ENCODE measurements around the gene CHST8.
"Not testable (repeated sequence)": the region's sequence is repeated elsewhere in the genome, so short reads cannot be mapped to it uniquely, and the experiment has no call there.

DNA sequence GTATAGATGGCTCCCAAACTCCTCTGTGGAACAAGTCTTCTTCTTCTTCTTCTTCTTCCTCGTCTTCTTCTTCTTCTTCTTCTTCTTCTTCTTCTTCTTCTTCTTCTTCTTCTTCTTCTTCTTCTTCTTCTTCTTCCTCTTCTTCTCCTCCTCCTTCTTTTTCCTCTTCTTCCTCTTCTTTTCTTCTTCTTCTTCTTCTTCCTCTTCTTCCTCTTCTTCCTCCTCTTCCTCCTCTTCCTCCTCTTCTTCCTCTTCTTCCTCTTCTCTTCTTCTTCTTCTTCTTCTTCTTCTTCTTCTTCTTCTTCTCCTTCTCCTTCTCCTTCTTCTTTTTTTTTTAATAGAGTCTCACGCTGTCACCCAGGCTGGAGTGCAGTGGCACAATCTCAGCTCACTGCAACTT, 3.4 kb upstream of the CHST8 start:
- TF ChIP-seq, protein P1, sequence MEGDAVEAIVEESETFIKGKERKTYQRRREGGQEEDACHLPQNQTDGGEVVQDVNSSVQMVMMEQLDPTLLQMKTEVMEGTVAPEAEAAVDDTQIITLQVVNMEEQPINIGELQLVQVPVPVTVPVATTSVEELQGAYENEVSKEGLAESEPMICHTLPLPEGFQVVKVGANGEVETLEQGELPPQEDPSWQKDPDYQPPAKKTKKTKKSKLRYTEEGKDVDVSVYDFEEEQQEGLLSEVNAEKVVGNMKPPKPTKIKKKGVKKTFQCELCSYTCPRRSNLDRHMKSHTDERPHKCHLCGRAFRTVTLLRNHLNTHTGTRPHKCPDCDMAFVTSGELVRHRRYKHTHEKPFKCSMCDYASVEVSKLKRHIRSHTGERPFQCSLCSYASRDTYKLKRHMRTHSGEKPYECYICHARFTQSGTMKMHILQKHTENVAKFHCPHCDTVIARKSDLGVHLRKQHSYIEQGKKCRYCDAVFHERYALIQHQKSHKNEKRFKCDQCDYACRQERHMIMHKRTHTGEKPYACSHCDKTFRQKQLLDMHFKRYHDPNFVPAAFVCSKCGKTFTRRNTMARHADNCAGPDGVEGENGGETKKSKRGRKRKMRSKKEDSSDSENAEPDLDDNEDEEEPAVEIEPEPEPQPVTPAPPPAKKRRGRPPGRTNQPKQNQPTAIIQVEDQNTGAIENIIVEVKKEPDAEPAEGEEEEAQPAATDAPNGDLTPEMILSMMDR (conservative IDR thresholded peaks at IDR 0.05; ENCODE audit: low read depth, low read length), result not testable (repeated sequence)
- not testable (repeated sequence) for TF ChIP-seq EZH2 (IDR thresholded peaks at IDR 0.05; ENCODE audit: borderline replicate concordance, low read depth, low read length, poor library complexity, severe bottlenecking)

Data from A673 (cell line).